Fibroblast of lung (primary cell): ENCODE results near the gene KPNA2. TPM values are rescaled to one million over a fixed set of nuclear protein-coding genes. Genes with fewer than 3 reads are reported as not detected.
"Not testable (repeated sequence)": the region's sequence is repeated elsewhere in the genome, so short reads cannot be mapped to it uniquely, and the experiment has no call there.

Experiments
- DNase-seq, 2 donors: peaks; one replicate each; pipeline versions ENCODE4 v3.0.0 to v3.0.0-alpha.2; 2010; ENCODE audit warnings: low read depth in 2 of 2
- H2AFZ ChIP-seq: 2 replicates; pipeline ENCODE4 v1.5.1; 2012; ENCODE audit warnings: low read length, control low read depth, inconsistent platforms
- H3K27ac ChIP-seq: 2 replicates; pipeline ENCODE4 v1.5.1; 2011; ENCODE audit warnings: low read length, control low read depth; ENCODE audit not compliant: insufficient read depth
- H3K27me3 ChIP-seq: 2 replicates; pipeline ENCODE4 v1.5.1; 2011; ENCODE audit warnings: mild to moderate bottlenecking, low read length; ENCODE audit not compliant: control insufficient read depth, insufficient read depth
- H3K36me3 ChIP-seq: 2 replicates; pipeline ENCODE4 v1.5.1; 2011; ENCODE audit warnings: low read length; ENCODE audit not compliant: control insufficient read depth, insufficient read depth
- H3K4me1 ChIP-seq: 2 replicates; pipeline ENCODE4 v1.5.1; 2011; ENCODE audit warnings: low read length; ENCODE audit not compliant: control insufficient read depth, insufficient read depth; ENCODE audit errors: extremely low read depth
- H3K4me2 ChIP-seq: 2 replicates; pipeline ENCODE4 v1.5.1; 2011; ENCODE audit warnings: low read length, control low read depth; ENCODE audit not compliant: insufficient read depth; ENCODE audit errors: extremely low read depth
- H3K4me3 ChIP-seq, 4 experiments: fragments of 200-600 bp in 1 of 4; sonication (generic) in 1 of 4; replicated peaks in 1 of 4; 2 replicates each; pipeline ENCODE4 v1.5.1; 2011 to 2016; ENCODE audit warnings: low read length in 4 of 4, low read depth in 3 of 4, mild to moderate bottlenecking in 3 of 4, control low read depth in 2 of 4, inconsistent platforms in 1 of 4, mixed read lengths in 1 of 4; ENCODE audit not compliant: insufficient read depth in 1 of 4; ENCODE audit errors: control extremely low read depth in 1 of 4
- H3K79me2 ChIP-seq: 2 replicates; pipeline ENCODE4 v1.5.1; 2012; ENCODE audit warnings: mild to moderate bottlenecking, low read length, inconsistent platforms; ENCODE audit not compliant: control insufficient read depth, insufficient read depth
- H3K9ac ChIP-seq: 2 replicates; pipeline ENCODE4 v1.5.1; 2011; ENCODE audit warnings: mild to moderate bottlenecking, low read length, control low read depth; ENCODE audit not compliant: insufficient read depth
- H3K9me3 ChIP-seq: 2 replicates; pipeline ENCODE4 v1.5.1; 2012; ENCODE audit warnings: low read depth, low read length; ENCODE audit not compliant: control insufficient read depth, insufficient read depth
- H4K20me1 ChIP-seq: 2 replicates; pipeline ENCODE4 v1.5.1; 2011; ENCODE audit warnings: low read length; ENCODE audit not compliant: control insufficient read depth, insufficient read depth; ENCODE audit errors: extremely low read depth
- EZH2 ChIP-seq: IDR thresholded peaks from 2 replicates; pipeline ENCODE4 v1.5.1; 2012; ENCODE audit warnings: low read length, control low read depth, mild to moderate bottlenecking; ENCODE audit errors: missing control alignments
- polyA plus RNA-seq, 2 donors: library from polyadenylated mRNA; depleted of rRNA in 1 of 2; stranded (reverse) in 1 of 2; unstranded in 1 of 2; fragments of >200 nt; gene quantifications; 2 replicates each; pipeline ENCODE4 v1.2.1, GENCODE V29; 2011 to 2012; ENCODE audit warnings: missing spikeins in 1 of 2
- total RNA-seq: library from RNA; depleted of rRNA; stranded (reverse); fragments of >200 nt; gene quantifications from 2 replicates; pipeline ENCODE4 v1.2.1, GENCODE V29; 2014
- TF ChIP-seq, protein P1 (sequence below), 2 donors: IDR thresholded peaks in 1 of 2; conservative IDR thresholded peaks in 1 of 2; 1 replicate in 1 of 2; 2 replicates in 1 of 2; pipeline ENCODE4 v1.5.1; 2011 to 2012; ENCODE audit warnings: low read length in 2 of 2, control low read depth in 1 of 2, inconsistent platforms in 1 of 2, low read depth in 1 of 2, mild to moderate bottlenecking in 1 of 2

KPNA2 gene
- total and polyA plus RNA-seq, 2 donors (not counting 1 experiment from before 2014, with no cell fraction given) = 44.3 to 96.1 TPM

DNA sequence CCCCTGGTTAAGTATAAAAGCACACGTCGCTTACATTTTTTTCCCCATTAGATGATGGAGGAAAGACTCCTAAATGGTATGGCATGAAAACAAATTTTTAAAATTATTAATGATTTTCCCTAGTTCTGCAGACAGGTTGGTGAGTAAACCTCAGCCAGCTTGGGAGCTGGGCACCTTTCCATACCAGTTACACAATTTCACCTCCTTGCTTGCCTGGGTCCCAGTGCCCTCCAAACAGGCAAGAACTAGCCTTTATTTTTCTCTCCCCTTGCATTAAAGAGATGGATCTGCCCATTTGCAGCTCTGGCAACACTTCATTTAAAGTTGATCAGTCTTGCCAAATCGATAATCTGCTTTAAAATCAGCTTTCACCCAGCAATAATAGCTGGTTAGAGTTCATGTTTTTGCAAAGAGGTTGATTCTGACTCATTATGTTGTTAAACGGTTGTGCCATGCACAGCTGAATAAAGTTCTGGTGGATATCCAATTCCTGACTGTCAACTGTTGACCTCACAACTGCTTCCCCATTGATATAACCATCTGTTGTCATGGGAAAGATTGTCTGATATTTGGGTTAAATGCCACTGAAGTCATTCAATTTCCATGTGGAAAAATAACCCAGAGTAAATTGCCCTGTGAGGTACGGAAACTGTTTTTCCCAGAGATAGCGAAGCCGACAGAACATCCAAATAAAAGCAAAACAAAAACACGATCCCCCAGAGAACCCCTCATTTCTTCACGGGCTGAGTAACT is 40.5 kb upstream of the KPNA2 start:
- Histone ChIP-seq H3K27me3 (no peaks in the 10 kb centered on the region), H3K79me2 (no peaks in the 10 kb centered on the region), H3K4me3 (peak overlapping the region; percentile 54 to 76 (median 57)), H2AFZ (no peak overlapping the region), H4K20me1 (no peaks in the 10 kb centered on the region), H3K9me3 (no peaks in the 10 kb centered on the region), H3K4me2 (peak overlapping the region; percentile 98), H3K27ac (peak overlapping the region; percentile 34), H3K4me1 (peaks cover 9% of the 10 kb centered on the region), H3K9ac (peak overlapping the region; percentile 52), H3K36me3 (no peaks in the 10 kb centered on the region)
- DNase-seq = peak; percentile 76 to 91
- no peak for TF ChIP-seq EZH2
- TF ChIP-seq, protein P1, sequence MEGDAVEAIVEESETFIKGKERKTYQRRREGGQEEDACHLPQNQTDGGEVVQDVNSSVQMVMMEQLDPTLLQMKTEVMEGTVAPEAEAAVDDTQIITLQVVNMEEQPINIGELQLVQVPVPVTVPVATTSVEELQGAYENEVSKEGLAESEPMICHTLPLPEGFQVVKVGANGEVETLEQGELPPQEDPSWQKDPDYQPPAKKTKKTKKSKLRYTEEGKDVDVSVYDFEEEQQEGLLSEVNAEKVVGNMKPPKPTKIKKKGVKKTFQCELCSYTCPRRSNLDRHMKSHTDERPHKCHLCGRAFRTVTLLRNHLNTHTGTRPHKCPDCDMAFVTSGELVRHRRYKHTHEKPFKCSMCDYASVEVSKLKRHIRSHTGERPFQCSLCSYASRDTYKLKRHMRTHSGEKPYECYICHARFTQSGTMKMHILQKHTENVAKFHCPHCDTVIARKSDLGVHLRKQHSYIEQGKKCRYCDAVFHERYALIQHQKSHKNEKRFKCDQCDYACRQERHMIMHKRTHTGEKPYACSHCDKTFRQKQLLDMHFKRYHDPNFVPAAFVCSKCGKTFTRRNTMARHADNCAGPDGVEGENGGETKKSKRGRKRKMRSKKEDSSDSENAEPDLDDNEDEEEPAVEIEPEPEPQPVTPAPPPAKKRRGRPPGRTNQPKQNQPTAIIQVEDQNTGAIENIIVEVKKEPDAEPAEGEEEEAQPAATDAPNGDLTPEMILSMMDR (conservative IDR thresholded peaks at IDR 0.05 in 1 of 2, IDR thresholded peaks at IDR 0.05 in 1 of 2; ENCODE audit: low read depth in 1 of 2, low read length in 2 of 2) = no peak

DNA sequence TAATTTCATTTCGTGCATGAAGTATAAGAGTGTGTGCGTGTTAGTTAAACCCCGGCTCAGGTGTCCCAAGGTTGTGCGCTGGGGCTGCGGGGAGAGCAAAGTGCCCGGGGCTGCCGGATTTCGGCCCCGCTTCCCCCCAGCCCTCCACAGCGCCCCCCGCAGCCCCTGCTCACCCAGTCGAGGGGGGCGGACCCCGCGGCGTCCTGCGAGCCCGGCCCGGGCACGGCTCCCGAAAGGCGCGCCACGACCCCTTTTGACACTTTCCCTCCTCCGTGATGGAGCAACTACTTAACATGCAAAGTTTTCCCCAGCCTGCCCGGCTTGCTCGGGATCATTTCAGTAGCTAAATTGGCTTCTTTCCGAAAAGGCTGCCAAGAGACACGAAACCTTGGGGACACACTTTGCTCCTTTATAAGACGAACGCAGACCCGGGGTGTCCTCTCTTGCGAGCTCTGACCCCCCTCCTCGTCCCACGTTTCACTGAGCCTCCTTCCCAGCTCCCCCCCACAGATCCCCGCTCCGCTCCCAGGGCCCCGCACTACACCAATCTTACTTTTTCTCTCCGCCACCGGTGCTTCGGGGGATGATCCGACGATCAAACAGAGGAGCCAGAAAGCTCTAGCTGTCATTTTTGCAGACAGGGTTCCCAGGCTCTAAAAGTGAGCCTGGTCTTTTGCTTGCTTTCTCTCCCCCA is 39.8 kb upstream of the KPNA2 start:
- Histone ChIP-seq H3K4me3 (peak overlapping the region; percentile 54 to 76 (median 65)), H2AFZ (peak overlapping the region; percentile 54), H3K36me3 (no peaks in the 10 kb centered on the region), H3K27ac (no peak overlapping the region), H3K9me3 (no peaks in the 10 kb centered on the region), H3K4me2 (peak overlapping the region; percentile 98), H3K79me2 (no peaks in the 10 kb centered on the region), H3K27me3 (no peaks in the 10 kb centered on the region), H3K9ac (peak overlapping the region; percentile 52), H4K20me1 (no peaks in the 10 kb centered on the region), H3K4me1 (peaks cover 9% of the 10 kb centered on the region)
- DNase-seq = peak; percentile 2 to 14
- TF ChIP-seq, protein P1 (conservative IDR thresholded peaks at IDR 0.05 in 1 of 2, IDR thresholded peaks at IDR 0.05 in 1 of 2; ENCODE audit: low read depth in 1 of 2, low read length in 2 of 2) = no peak
- TF ChIP-seq EZH2 = no peak

DNA sequence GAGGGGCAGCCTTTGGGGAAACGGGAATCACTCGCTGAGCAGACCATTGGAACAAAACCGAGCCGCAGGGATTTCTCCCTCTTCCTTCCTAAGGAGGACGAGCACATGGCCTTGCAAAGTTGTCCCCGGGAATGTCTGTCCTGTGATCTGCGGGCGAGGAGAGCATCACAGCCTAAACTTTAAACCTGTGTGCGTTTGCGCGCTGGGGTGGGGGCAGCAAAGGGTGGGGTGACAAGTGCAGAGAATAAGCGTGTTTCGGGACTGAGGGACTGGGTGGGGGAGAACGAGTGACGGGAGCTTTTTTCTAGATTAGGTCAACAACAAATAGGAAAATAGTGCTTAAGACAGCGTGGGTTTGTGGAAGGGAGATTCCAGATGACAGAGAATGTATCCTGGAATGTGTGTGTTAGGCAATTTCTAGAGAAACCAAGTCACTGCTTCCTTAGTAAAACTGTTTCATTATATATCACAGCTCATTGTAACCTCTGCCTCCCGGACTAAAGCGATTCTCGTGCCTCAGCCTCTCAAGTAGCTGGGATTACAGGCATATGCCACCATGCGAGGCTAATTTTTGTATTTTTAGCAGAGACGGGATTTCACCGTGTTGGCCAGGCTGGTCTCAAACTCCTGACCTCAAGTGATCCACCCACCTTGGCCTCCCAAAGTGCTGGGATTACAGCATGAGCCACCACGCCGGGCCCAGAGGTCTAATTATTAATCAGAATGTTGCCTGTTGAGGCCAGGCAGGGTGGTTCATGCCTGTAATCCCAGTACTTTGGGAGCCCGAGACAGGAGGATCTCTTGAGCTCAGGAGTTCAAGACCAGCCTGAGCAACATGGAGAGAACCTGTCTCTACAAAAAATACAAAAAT is 39.0 kb upstream of the KPNA2 start, which contains the start of gene C17orf58:
Gene C17orf58 (minus strand): TSS at position 169 of the 871 bp plus-strand sequence. CDS start 271 bp downstream, outside the sequence.
- peak; percentile 31 to 39 for DNase-seq
- H3K4me1 ChIP-seq, H3K9me3 ChIP-seq, H3K27ac ChIP-seq, H3K79me2 ChIP-seq, H4K20me1 ChIP-seq, H3K27me3 ChIP-seq, H3K36me3 ChIP-seq: not testable (repeated sequence)
- Histone ChIP-seq H3K4me3 (peak within 1 kb of the TSS; percentile 54 to 76 (median 65)), H2AFZ (peak within 1 kb of the TSS; percentile 54), H3K4me2 (peak within 1 kb of the TSS; percentile 98), H3K9ac (peak within 1 kb of the TSS; percentile 52)
